NOMO-1 (cell line): ENCODE data around the gene MLLT1.
A peak's percentile ranks its signal among the peaks of the same experiment; 100 is the strongest.
"Not testable (repeated sequence)": the region's sequence is repeated elsewhere in the genome, so short reads cannot be mapped to it uniquely, and the experiment has no call there.

Source experiments
- DNase-seq, 2 experiments: peaks; one replicate each; lab custom pipeline; 2025; ENCODE audit not compliant: unreplicated experiment in 2 of 2; lab: John Stamatoyannopoulos, UW

MLLT1 gene, protein sequence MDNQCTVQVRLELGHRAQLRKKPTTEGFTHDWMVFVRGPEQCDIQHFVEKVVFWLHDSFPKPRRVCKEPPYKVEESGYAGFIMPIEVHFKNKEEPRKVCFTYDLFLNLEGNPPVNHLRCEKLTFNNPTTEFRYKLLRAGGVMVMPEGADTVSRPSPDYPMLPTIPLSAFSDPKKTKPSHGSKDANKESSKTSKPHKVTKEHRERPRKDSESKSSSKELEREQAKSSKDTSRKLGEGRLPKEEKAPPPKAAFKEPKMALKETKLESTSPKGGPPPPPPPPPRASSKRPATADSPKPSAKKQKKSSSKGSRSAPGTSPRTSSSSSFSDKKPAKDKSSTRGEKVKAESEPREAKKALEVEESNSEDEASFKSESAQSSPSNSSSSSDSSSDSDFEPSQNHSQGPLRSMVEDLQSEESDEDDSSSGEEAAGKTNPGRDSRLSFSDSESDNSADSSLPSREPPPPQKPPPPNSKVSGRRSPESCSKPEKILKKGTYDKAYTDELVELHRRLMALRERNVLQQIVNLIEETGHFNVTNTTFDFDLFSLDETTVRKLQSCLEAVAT

DNA sequence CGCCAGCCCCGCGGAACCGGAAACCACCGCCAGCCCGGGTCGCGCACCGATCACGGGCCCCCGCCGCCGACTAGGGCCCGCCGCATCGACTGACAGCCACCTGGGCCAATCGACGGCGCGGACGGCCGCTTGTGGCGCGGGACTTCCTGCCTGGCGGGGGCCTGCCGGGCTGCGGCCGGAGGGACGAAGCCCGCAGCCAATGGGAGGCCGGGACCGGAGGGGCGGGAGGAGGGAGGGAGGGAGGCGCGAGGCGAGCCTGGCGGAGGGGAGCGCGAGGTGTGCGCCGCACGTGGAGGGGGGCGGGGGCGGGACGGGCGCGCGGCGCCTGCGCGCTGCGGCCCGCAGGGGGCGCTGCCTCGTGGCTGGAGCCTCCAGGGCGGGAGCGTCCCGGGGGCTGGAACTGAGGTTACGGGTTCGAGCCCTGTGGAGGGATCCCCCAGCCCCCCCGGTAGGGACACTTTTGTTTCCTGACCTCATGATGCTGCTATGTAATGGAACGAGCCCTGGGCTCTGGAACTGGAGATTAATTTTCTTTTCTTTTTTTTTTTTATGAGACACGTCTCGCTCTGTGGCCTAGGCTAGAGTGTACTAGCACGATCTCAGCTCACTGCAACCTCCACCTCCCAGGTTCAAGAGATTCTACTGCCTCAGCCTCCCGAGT lies at the start of gene MLLT1:
MLLT1 (minus strand) TSS at position 45 of the 661 bp plus-strand sequence. CDS start 191 bp downstream, outside the sequence.
- DNase-seq, result peak; percentile 90 to 97

DNA sequence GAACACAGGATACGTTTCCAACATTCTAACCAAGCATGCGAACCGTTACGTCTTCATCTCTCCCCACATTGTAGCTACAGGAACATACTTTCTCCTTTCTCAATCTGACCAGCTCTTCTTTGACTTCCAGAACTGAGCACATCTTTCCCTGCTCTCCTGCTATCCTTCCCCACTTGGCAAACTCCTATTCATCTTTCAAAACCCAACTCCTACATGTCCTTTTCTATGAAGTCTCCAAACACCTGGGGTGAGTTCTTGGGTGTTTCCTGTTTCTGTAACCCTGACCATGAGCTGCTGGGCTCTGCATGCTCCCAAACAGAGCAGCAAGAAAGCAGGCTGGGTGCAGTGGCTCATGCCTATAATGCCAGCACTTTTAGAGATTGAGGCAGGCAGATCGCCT lies 47.0 kb upstream of the MLLT1 start:
- DNase-seq, result no peak

DNA sequence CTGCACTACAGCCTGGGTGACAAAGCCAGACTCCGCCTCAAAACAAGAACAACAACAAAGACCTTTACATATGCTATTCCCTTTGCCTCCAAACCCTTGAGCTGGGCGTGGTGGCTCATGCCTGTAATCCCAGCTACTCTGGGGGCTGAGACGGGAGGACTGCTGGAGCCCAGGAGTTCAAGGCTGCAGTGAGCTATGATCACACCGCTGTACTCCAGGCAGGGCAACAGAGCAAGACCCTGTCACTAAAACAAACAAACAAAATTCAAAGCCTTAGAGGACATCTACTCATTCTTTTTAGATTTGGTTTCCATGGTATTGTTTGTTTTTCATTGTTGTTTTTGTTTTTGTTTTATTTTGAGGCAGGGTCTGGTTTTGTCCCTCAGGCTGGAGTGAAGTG lies 45.8 kb upstream of the MLLT1 start:
- DNase-seq, result no peak

DNA sequence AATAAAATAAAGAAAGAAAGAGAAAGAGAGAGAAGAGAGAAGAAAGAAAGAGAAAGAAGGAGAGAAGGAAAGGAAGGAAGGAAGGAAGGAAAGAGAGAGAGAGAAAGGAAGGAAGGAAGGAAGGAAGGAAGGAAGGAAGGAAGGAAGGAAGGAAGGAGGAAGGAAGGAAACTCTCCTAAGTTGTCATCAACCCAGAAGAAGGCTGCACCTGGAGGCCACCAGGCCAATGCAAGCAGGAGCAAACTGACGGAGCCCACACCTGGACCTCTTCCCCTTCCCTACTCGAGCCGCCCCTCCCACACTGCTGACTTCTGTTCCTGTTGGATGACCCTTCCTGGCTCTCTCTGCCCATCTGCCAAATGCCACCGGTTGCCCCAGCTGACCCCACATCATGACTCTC lies 45.0 kb upstream of the MLLT1 start:
- DNase-seq, result no peak

DNA sequence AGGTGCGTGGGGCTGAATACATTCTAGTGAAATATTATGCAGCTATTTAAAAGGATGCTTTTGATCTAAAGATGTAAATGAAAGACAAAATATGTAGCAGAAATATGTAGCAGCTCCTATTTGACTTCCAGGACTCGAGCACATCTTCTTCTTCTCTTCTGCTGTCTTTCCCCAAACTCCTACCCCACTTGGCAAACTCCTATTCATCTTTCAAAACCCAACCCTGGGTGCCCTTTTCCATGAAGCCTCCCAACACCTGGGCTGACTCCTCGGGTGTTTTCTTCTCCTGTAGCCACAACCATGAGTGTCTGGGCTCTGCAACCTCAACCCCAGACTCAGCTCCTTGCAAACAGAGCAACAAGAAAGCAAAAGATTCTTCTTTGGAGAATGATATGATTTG lies 42.5 kb upstream of the MLLT1 start:
- no peak for DNase-seq

DNA sequence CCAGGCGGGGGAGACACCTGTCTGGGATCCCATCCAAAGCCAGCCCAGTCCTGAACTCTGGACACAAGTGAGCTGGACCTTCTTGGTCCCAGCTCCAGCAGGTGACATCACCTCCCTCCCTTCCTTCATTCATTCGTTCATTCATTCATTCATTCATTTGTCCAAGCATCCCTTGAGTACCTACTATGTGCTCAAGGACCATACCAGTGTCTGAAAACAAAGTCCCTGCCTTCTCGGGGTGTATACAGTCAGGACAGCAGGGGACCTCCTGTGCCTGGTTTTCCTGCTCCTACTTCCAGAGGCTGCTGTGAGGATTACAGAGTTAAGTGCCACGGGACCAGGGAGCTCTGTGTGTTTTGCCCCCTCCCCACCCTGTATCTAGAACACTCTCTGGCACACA lies 39.6 kb upstream of the MLLT1 start:
- DNase-seq, result no peak

DNA sequence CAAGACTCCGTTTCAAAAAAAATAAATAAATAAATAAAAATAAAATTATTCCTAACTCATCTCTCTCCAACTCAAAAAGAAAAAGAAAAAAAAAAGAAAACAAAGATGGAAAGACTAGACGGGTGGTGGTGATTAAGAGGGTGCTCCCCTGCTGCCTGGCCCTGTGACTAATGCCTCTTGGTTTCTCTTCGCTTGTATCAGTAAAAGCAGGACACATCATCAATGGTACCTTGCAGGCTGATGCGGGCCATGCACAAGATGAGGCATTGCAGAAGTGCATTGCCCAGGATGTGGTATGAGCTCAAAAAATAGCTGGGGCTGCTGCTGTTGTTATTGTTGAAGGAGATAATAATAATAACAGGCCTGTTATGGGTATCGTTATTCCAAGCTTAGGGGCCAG lies 39.0 kb upstream of the MLLT1 start:
- DNase-seq, result no peak

DNA sequence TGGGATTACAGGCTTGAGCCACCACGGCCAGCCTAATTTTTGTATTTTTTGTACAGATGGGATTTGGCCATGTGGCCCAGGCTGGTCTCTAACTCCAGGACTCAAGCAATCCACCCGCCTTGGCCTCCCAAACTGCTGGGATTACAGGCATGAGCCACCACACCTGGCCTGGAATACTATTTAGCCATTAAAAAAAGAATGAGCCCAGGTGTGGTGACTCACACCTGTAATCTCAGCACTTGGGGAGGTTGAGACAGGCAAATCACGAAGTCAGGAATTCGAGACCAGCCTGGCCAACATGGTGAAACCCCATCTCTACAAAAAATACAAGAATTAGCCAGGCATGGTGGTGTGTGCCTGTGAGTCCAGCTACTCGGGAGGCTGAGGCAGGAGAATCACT lies 35.9 kb upstream of the MLLT1 start:
- DNase-seq, result not testable (repeated sequence)

DNA sequence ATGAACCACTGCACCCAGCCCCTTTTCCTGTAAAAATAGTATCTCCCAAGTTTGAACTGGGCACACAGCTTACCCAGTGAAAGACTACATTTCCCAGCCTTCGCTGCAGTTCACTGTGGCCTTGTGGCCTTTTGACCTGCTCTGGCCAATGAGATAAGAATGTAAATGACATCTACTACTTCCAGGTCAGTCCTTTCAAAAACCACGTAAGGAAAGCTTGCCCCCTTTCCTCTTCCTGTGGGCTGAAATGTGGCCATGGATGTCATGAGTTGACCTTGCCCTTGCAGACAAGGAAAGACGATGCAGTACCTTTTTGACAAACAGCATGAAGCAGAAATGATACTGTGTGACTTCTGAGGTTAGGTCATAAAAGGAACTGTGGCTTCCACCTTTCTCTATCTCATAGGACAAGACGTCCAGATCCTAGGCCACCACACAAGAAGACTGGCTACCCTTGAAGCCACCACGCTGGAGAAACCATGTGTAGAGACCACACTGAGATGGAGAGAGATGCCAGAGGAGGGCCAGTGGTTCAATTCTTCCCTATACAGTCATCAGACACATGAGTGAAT lies 33.7 kb upstream of the MLLT1 start:
- no peak for DNase-seq

DNA sequence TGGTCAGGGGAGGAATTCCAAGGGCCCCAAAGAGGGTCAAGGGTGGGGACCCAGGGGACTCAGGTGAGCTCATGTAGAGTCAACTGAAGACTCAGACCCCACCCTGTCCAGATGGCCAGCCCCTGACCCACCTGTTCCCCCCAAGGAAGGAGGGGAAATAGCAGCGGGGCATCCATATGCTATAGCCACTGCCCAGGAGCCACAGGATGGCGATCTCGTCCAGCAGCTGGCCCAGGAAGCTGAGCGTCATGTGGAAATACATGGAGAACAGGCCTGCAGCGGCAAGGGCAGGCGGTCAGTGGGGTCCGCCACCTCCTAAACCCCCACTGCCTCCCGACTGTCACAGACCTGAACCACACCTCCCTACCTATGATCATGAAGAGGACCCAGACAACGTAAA lies 32.2 kb upstream of the MLLT1 start:
- DNase-seq, result no peak

DNA sequence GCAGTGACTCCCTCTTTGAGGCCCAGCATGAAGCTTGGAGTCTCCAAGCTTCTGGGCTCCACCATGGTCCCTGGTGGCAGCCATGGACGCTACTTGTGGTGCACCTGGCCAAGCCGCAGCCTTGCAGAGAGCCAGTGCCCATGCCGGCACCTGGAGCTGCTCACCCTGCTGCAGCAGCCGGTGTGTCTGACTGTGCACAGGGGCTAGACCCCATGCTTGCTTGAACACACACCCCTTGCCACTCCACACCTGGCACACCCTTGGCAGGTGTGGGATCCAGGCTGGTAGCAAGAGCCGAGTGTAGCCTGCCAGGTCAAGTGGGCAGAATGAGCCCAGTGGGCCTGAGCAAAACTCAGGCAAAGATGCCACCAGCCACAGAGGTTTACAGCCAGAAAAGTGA lies 18.6 kb upstream of the MLLT1 start:
- no peak for DNase-seq

DNA sequence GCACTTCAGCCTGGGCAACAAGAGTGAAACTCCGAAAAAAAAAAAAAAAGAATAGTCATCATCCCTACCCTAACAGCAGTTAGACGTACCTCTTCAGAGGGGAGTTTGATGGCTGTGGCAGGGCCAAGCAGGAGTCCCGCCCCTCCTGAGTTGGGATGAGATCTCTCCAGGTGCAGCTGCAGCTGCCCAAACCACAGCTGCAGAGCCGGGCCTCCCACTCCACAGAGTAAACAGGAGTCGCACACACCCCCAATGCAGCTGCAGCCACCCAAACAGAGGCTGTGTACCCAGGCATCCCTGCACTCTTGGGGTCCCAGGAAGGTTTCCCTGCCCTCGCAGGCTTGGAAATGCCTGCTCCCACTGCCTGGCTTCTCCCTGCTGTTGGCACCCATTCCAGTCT lies 17.4 kb upstream of the MLLT1 start:
- no peak for DNase-seq

DNA sequence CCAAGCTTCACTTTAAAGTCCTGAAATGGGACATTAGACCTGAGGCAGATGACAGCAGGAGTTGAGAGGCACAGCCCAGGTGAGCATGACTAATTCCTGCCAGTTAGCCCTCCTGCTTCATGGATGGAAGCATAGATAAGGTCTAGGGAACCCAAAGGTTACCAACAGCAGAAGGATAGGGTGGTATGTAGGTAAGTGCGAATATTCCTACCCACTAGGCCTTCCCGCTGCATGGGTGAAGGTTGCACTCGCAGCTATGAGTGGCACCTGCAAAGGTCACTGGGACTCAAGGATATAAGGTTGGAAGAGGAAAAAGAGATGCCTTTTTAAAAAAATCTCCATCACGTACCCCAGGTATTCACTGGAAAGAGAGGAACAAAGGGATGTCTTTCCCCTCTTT lies 12.2 kb upstream of the MLLT1 start:
- no peak for DNase-seq

DNA sequence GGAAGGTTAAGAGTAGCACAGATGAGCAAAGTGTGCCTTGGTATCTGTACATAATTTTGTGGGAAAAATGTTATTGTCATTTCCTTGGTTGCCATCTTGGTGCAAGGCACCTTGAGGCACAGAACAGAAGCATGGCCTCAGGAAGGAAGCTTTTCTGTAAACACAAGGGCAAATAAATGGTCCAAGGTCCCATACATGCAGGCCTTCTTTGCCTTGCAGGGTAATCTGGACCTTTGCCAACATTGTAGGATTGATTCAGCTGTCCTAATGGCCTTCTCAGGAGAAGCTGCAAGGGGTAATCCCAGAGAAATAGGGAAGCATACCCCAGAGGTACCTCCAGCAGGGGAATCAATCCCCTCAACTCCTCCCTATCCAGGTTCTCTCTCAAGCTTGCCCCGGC lies 9.0 kb upstream of the MLLT1 start:
- no peak for DNase-seq

DNA sequence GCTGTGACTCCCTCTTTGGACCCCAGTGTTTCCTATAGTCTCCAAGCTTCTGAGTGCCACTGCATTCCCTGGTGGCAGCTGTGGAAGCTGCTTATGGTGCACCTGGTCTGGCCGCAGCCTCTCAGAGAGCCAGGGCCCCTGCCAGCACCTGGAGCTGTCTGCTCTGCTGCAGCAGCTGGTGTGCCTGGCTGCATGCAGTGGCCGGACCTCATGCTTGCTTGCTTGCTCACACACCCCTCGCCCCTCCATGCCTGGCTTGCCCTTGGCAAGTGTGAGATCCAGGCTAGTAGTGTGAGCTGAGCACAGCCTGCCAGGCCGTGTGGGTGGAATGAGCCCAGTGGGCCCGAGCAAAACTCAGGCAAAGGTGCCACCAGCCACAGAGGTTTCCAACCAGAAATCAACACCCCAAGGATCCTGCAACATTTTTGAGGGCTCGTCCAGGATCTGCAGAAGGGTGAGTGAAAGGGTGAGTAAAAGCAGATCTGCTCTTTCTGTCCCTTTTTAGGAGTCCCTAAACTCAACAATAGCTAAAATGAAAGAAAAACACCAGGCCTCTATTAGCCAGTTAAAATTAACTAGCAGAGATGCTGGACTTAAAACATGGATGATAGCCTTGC lies 7.6 kb upstream of the MLLT1 start:
- DNase-seq, result no peak

DNA sequence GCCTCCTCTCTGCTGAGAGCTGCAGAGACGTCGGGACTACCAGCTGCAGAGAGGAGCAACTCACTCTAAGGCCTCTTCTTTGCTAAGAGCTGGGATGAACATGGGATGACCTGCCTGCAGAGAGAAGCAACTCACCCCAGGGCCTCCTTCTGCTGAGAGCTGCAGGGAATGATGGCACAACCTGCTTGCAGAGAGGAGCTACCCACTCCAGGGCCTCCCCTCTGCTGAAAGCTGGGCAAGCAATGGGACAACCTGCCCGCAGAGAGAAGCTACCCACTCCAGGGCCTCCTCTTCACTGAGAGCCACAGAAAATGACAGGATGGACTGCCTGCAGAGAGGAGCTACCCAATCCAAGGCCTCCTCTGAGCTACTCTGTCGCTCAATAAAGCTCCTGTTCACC lies 6.9 kb upstream of the MLLT1 start:
- DNase-seq, result no peak

DNA sequence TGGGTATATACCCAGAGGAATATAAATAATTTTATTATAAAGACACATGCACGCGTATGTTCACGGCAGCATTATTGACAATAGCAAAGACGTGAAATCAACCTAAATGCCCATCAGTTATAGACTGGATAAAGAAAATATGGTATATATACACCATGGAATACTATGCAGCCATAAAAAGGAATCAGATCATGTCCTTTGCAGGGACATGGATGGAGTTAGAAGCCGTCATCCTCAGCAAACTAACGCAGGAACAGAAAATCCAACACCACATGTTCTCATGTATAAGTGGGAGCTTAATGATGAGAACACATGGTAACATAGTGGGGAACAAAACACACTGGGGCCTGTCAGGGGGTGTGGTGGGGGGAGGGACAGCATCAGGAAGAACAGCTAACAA lies 2.6 kb upstream of the MLLT1 start:
- not testable (repeated sequence) for DNase-seq

DNA sequence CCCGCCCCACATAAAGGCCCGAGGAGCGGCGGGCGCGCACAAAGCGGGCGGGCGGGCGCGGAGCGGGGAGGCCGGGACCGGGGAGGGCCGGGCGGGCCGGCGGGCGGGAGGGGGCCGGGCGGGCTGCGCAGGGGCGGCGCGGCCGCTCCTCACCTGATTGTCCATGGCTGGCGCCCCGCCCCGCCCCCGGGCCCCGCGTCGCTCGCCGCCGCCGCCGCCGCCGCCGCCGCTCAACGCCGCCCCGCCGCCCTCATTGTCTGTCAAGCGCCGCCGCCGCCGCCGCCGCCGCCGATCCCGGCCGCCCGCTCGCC lies 200 bp downstream of the MLLT1 start:
- DNase-seq, result no peak

DNA sequence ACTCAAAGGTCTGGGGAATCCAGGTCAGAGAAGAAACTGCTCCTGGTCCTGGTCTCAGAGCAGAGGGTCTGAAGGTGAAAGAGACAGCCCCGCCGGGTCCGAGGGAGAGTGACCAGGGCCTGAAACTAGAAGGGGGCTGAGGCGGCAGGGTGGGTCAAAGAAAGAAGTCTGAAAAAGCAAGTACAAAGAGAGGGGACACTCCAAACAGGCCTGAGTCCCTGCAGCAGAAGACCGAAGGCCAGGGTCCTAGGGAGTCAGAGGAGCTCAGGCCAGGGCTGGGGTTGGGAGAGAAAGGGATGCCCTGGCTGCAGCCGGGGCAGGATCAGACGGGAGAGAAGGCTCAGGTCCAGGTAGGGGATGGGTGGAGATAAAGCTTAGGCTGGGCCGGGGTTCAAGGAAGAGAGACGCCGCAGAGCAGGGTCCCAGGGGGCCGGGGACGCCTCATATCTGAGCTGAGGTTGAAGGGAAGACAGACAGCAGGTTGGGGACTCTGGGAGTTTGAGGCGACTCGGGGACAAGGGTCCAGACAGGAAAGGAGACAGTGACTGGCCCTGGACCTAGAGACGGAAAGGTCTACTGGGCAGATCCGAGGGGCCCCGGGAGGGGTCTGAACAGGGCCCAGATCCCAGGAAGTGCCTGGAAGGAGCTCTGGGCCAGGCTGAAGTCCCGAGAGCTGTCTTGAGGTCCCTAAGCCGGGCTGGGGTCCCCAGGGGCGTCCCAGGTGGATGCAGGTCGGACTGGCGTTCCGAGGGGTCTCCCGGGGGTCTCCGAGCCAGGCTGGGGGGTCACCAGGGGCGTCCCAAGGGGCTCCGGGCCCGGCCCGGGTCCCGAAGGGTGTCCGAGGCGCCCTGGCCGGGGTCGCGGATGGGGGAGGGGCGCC lies 795 bp downstream of the MLLT1 start:
- DNase-seq, result no peak

DNA sequence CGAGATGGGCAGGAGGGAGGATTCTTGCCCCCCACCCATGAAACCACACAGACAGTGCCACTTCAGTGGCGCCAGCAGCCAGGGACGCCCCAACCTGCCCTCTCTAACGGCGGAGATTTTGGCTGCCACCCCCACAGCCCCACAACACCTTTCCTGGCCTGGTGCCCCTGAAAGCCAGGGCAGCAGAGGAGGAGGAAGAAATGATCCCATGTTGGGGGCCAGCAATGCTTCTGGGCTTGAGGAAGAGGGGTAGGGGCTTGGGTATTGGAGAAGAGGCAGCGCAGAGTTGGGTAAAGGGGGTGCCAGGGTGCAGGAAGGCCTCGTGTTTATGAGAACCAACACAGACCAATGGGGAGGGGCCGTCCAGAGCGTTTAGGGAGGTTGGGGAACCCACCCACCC lies 1.7 kb downstream of the MLLT1 start:
- no peak for DNase-seq

DNA sequence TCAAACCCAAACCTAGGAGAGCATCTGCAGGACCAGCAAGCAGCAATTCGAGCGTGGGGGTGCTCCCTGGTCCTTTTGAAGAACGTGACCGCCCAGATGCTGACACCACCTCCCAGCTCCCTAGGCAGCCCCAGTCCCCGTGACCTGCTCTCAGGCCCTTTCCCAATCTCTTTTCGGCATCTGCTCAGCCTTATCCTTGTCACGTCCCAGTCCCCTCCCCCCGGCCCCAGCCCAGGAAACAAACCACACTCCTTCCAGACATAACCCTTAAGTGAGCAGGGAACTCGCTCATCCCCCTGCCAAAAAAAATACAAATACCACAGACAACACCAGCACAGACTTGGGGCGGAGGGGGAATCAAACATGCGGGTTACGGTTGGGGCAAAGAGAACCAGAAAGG lies 3.3 kb downstream of the MLLT1 start:
- DNase-seq, result no peak
